ENCODE data around the gene SNAI1. TPM values are rescaled to one million over a fixed set of nuclear protein-coding genes. Genes with fewer than 3 reads are reported as not detected.
A peak's percentile ranks its signal among the peaks of the same experiment; 100 is the strongest.

The SNAI1 gene
- total RNA-seq, 8 experiments from 2014 or later, result 0.66 to 5.2 (median 1.9) TPM

GRCh38 chr20:50026746-50027575 is 44.2 kb downstream of the SNAI1 start:
- Histone ChIP-seq H3K27ac (no peak overlapping the region), H3K4me1 (replicated peaks in 1 of 2) (no peaks in the 10 kb centered on the region), H3K4me3 (no peak overlapping the region)
- in situ Hi-C loops (cut with MboI; ENCODE audit: low pct_unique_long_range_greater_than_20kb in 2 of 9, low sequenced_read_pairs in 9 of 9, unreplicated experiment in 9 of 9), result no loop called here
- ATAC-seq (replicated peaks in 6 of 8), result no peak
- 68 to 95% (median 85%) methylated on average over 2 to 5 of the region's 7 CpGs; no CpG with 5 or more reads in 4 of the 10 experiments for WGBS, 10 experiments

- in situ Hi-C loops (cut with MboI; ENCODE audit: low pct_unique_long_range_greater_than_20kb in 2 of 9, low sequenced_read_pairs in 9 of 9, unreplicated experiment in 9 of 9), result no loop called here
- Histone ChIP-seq H3K4me3 (no peak overlapping the region), H3K4me1 (replicated peaks in 1 of 2) (no peaks in the 10 kb centered on the region), H3K27ac (no peak overlapping the region)
- WGBS, 10 experiments, result 80% methylated on average over 3 of the region's 12 CpGs; no CpG with 5 or more reads in 9 of the 10 experiments
- peak in 5 of 8 experiments; percentile 39 to 80 (median 71) for ATAC-seq (replicated peaks in 6 of 8)
Measured at GRCh38 chr20:50027611-50028105, 44.9 kb downstream of the SNAI1 start.

- WGBS, 10 experiments, result 73 to 100% (median 92%) methylated on average over 2 to 4 of the region's 15 CpGs; no CpG with 5 or more reads in 5 of the 10 experiments
- in situ Hi-C loops (cut with MboI; ENCODE audit: low pct_unique_long_range_greater_than_20kb in 2 of 9, low sequenced_read_pairs in 9 of 9, unreplicated experiment in 9 of 9), result no loop called here
- Histone ChIP-seq H3K4me3 (no peak overlapping the region), H3K27ac (no peak overlapping the region), H3K4me1 (replicated peaks in 1 of 2) (no peaks in the 10 kb centered on the region)
- ATAC-seq (replicated peaks in 6 of 8), result no peak
Measured at GRCh38 chr20:50029083-50029696, 46.4 kb downstream of the SNAI1 start.

GRCh38 chr20:50029697-50030461 is 47.1 kb downstream of the SNAI1 start:
- peak in 2 of 8 experiments; percentile 24 to 30 for ATAC-seq (replicated peaks in 6 of 8)
- H3K27ac ChIP-seq, result no peak overlapping the region
- 20 to 100% (median 65%) methylated on average over 1 to 7 of the region's 19 CpGs; no CpG with 5 or more reads in 1 of the 10 experiments for WGBS, 10 experiments
- H3K4me3 ChIP-seq, result no peak overlapping the region
- no peaks in the 10 kb centered on the region for H3K4me1 ChIP-seq (replicated peaks in 1 of 2)
- in situ Hi-C loops (cut with MboI; ENCODE audit: low pct_unique_long_range_greater_than_20kb in 2 of 9, low sequenced_read_pairs in 9 of 9, unreplicated experiment in 9 of 9), result no loop called here

DNA sequence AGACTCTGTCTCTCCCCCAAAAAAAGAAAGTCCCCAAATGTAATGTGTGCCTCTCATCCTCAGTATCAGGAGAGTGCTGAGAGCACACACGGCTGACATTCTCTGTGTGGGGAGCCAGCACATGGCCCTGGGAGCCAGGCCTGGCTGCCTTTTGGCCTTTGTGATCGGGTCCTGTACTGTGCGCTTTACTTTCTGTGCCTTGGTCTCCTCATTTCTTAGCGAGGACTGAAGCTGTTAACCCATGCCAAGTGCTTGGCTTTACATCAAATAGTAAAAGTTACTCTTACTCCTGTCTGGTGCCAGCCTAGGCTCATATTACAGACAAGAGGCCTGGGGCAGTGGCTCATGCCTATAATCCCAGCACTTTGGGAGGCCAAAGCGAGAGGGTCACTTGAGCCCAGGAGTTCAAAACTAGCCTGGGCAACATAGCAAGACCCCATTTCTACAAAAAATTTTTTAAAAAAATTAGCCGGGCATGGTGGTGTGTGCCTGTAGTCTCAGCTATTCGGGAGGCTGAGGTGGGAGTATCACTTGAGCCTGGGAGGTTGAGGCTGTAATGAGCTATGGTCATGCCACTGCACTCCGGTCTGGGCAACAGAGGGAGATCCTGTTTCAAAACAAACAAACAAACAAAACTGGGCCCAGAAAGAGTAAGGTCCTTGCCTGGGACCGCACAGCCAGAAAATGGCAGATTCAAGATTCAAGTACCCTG is 50.3 kb downstream of the SNAI1 start:
- no peaks in the 10 kb centered on the region for H3K4me1 ChIP-seq (replicated peaks in 1 of 2)
- in situ Hi-C loops (cut with MboI; ENCODE audit: low pct_unique_long_range_greater_than_20kb in 2 of 9, low sequenced_read_pairs in 9 of 9, unreplicated experiment in 9 of 9), result no loop called here
- no peak overlapping the region for H3K27ac ChIP-seq
- 75 to 100% (median 89%) methylated on average over 1 to 6 of the region's 9 CpGs; no CpG with 5 or more reads in 3 of the 10 experiments for whole genome bisulfite sequencing, 10 experiments
- no peak for ATAC-seq (replicated peaks in 6 of 8)
- no peak overlapping the region for H3K4me3 ChIP-seq

GRCh38 chr20:50034567-50035180 is 51.9 kb downstream of the SNAI1 start:
- H3K27ac ChIP-seq, result no peak overlapping the region
- 0 to 100% (median 86%) methylated on average over 1 to 4 of the region's 9 CpGs; no CpG with 5 or more reads in 5 of the 10 experiments for WGBS, 10 experiments
- ATAC-seq (replicated peaks in 6 of 8), result peak in 1 of 8 experiments; percentile 66

DNA sequence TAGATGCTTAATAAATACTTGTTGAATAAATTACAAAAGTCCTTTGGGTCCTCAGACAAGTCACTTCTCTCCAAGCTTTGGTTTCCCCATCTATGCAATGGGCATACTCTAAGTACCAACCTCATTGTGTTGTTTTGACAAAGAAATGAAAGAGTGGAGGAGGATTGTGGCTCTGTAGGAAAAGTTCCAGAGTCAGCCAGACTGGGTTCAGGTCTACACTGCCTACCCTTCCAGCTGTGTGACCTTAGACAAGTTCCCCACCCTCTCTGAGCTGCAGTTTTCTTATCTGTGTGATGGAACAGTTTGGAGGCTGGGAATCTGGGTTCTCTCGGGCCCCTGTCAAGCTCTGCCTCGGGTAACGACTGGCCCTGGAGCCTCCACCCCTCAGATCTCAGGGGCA is 53.9 kb downstream of the SNAI1 start:
- Histone ChIP-seq H3K27ac (no peak overlapping the region), H3K4me1 (replicated peaks in 1 of 2) (peaks cover 0 to 5% of the 10 kb centered on the region in 2 donors), H3K4me3 (no peak overlapping the region)
- in situ Hi-C loops (cut with MboI; ENCODE audit: low pct_unique_long_range_greater_than_20kb in 2 of 9, low sequenced_read_pairs in 9 of 9, unreplicated experiment in 9 of 9), result no loop called here
- 60 to 87% (median 82%) methylated on average over 2 to 3 of the region's 3 CpGs; no CpG with 5 or more reads in 7 of the 10 experiments for WGBS, 10 experiments
- ATAC-seq (replicated peaks in 6 of 8), result no peak

More at GRCh38 chr20:50034567-50035180, 51.9 kb downstream of the SNAI1 start:
- in situ Hi-C loops (cut with MboI; ENCODE audit: low pct_unique_long_range_greater_than_20kb in 2 of 9, low sequenced_read_pairs in 9 of 9, unreplicated experiment in 9 of 9), result no loop called here
- Histone ChIP-seq H3K4me3 (no peak overlapping the region), H3K4me1 (replicated peaks in 1 of 2) (no peaks in the 10 kb centered on the region)

DNA sequence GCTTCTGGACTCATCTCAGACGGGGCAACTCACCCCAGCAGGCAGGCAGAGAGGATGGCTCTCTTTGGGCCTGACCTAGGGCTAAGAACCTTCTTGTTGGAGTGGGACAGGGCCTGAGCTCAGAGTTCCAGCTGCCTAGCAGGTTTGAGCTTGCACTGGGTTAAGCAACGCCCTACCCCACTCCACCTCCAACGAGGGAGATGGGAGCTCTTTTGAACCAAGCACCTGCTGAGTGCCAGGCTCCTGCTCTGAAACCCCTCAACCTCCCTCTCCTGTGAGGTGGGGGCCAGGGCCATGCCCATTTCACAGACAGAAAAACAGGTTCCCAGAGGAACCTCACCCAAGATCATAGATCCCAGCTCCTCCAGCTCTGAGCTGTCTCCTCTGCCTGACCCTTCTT is 54.3 kb downstream of the SNAI1 start:
- ATAC-seq (replicated peaks in 6 of 8), result no peak
- in situ Hi-C loops (cut with MboI; ENCODE audit: low pct_unique_long_range_greater_than_20kb in 2 of 9, low sequenced_read_pairs in 9 of 9, unreplicated experiment in 9 of 9), result no loop called here
- Histone ChIP-seq H3K4me3 (no peak overlapping the region), H3K4me1 (replicated peaks in 1 of 2) (peaks cover 0 to 5% of the 10 kb centered on the region in 2 donors), H3K27ac (no peak overlapping the region)
- WGBS, 10 experiments, result 20 to 71% (median 60%) methylated on average over 1 to 2 of the region's 3 CpGs; no CpG with 5 or more reads in 5 of the 10 experiments

GRCh38 chr20:50037575-50037974 is 54.8 kb downstream of the SNAI1 start:
- in situ Hi-C loops (cut with MboI; ENCODE audit: low pct_unique_long_range_greater_than_20kb in 2 of 9, low sequenced_read_pairs in 9 of 9, unreplicated experiment in 9 of 9), result no loop called here
- Histone ChIP-seq H3K4me1 (replicated peaks in 1 of 2) (peaks cover 0 to 5% of the 10 kb centered on the region in 2 donors), H3K4me3 (no peak overlapping the region), H3K27ac (no peak overlapping the region)
- WGBS, 10 experiments, result 38 to 100% (median 78%) methylated on average over 1 to 7 of the region's 7 CpGs; no CpG with 5 or more reads in 1 of the 10 experiments
- no peak for ATAC-seq (replicated peaks in 6 of 8)

DNA sequence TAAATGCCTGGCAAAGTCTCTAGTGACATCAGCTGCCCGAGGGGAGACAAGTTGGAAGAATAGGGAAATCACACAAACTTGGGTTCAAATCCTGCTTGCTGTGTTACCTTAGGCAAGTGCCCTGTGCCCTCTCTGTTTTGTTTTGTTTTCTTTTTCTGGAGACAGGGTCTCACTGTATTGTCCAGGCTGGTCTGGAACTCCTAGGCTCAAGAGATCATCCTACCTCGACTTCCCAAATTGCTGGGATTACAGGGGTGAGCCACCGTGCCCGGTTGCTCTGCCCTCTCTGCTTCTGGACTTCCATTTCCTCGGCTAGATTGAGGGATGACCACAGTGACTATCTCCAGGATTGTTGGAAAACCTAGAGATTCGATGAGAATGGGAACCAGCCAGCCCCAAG is 55.4 kb downstream of the SNAI1 start:
- in situ Hi-C loops (cut with MboI; ENCODE audit: low pct_unique_long_range_greater_than_20kb in 2 of 9, low sequenced_read_pairs in 9 of 9, unreplicated experiment in 9 of 9), result no loop called here
- Histone ChIP-seq H3K4me1 (replicated peaks in 1 of 2) (peaks cover 0 to 5% of the 10 kb centered on the region in 2 donors), H3K27ac (no peak overlapping the region), H3K4me3 (no peak overlapping the region)
- WGBS, 10 experiments, result 40 to 83% (median 65%) methylated on average over 2 to 5 of the region's 6 CpGs; no CpG with 5 or more reads in 4 of the 10 experiments
- ATAC-seq (replicated peaks in 6 of 8), result no peak

Data from motor neuron (in vitro differentiated cells).